Muscle of back (tissue), 11 donors: ENCODE data around the gene C5orf15. TPM values are rescaled to one million over a fixed set of nuclear protein-coding genes. Genes with fewer than 3 reads are reported as not detected.

ENCODE experiments used
- DNase-seq, 3 donors: peaks; one replicate each; pipeline versions ENCODE4 v3.0.0 to v3.0.0-alpha.2; 2013
- polyA plus RNA-seq, 10 donors: library from polyadenylated mRNA; unstranded; fragments of 120-200 nt; gene quantifications; one replicate each; pipeline ENCODE4 v1.2.1, GENCODE V29; 2013; ENCODE audit not compliant: insufficient read length in 10 of 10

Gene C5orf15
- polyA plus RNA-seq, 10 donors: 57.3 to 71.5 (median 63.7) TPM

DNA sequence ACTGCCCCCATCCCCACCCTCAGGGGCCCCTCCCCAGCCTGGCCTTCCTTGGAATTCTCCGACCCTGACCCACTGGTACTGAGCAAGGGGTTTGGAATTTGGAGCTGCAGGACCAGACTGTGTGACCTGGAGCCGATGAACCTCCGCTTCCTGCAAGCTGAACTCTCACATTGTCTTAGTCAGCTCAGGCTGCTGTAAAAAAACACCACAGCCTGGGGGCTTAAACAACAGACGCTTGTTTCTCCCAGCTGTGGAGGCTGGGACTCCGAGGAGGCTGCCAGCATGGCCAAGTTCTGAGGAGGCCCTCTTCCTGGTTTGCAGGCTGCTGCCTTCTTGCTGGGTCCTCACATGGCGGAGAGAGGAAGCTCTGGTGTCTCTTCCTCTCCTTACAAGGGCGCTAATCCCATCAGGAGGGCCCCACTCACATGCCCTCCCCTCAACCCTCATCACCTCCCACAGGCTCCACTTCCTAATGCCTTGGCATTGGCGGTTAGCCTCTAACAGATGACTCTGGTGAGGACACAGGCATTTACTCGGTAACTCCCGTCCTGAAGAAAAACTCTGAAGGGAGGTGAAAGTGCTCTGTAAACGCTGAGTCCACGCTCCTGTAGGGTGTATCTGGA lies 42.4 kb downstream of the C5orf15 start:
- DNase-seq: no peak

DNA sequence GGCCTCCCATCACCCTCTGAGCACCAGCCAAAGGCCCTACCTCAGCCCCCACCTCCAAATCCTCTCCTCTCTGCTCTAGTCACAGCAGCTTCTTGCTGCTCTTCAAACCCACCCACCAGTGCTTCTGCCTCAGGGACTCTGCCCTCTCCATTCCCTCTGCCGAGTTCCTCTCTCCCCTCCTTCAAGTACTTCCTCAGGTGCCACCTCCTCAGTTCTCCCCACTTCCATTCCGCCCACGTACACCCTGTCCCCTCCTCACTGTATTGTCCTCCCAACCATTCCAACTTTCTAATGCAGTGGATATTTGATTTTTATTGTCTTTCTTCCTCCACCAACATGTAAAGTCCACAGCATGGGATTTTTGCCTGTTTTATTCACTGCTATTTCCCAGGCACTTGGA lies 43.2 kb downstream of the C5orf15 start:
- no peak for DNase-seq

DNA sequence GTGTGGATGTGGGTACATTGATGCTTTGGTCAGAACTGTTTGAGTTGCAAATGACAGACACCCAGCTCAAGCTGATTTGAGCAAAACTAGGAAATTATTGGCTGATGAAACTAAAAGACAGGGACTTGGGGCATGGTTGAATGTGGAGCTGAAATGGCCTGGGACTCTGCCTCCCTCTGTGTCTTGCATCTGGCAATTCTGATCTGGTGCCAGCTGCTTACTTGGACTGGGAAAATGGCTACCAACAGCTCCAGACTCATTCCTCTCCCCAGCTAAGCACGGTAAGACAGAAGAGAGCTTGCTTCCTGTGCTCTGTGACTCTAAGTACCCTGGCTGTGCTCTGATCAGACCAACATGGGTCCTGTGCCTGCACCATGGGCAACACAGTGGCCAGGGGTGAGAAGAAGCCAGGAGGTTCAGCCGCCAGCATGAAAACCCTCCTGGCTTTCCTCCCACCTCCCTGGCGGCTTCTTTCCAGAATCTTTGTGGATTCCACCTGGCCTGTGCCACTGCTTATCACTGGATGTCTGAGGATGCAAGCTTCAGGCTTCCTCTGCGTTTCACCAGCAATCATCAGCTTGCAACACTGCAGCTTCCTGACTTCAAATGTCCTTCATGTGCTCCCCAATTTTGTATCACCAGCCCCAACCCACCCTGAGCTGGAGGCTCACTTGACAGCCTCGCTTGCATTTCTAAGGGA lies 44.1 kb downstream of the C5orf15 start:
- no peak for DNase-seq

DNA sequence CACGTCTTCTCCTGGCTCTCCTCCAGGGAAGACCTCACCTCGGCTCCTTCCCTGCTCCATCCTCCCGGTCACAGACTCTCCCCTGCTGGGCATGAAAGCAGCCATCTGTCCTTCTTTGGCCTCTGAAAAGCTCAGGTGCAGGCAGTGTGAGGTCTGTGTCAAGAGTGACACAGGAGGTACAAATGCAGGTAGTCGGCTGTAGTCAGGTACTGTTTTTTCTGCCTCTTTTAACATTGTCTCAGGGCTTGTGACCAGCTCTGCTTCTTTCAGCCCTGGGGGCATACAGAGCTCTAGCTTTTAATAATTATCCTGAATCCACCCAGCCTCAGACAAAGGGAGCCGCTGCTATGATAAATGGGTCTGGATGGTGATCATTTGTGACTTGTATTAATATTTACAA lies 46.4 kb downstream of the C5orf15 start:
- DNase-seq: no peak

DNA sequence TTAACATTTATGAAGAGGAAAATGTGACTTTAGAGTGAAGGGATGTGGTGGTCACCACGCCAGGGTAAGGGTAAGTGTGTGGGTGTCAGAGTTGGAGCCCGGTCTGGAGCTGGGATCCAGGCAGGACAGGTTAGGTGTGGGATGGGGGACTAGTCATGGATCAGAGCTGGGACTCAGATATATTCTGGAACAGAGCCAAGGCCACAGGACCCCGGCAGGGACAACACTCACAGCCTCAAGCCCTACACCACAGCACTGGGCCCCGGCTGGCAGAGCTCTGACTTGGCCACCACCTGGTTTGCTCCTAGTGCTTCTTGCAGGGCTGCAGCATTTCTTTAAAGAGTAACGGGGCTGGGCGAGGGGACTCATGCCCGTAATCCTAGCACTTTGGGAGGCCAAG lies 47.4 kb downstream of the C5orf15 start:
- no peak for DNase-seq

DNA sequence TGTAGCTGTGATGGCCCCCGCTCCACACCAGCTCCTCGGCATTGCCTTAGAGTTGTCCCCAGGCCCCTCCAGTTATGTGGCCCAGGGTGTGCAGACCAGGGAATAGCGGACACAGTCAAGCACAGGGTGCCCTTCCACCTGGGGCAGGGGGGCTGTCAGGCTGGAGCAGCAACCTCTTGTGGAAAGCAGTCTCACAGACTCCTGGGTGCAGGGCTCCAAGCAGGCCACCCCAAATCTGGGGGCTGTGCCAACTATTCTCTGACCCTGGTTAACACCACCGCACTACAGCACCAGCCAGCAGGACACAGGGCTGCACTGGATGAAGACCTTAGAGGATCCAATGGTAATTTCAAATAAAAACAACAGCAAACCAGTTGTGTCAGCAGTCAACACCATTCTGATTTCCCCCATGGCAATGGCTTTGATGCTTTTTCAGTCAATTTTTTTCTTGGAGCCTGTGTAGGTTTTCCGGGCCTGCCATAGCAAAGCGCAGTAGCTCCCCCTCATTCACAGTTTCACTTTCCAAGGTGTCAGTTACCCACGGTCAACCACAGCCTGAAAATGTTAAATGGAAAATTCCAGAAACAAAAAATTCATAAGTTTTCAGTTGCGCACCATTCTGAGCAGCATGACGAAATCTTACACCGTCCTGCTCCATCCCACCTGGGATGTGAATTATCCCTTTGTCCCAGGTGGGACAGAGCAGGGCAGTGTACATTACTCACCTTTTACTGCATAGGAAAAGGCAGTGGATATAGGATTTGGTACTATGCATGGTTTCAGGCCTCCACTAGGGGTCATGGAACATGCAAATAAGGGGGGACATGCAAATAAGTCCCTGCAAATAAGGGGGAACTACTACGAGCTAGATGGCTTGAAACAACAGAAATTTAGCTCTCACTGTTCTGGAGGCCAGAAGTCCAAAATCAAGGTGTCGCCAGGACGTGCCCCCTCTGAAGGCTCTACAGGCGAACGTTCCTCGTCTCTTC lies 49.0 kb downstream of the C5orf15 start:
- no peak for DNase-seq

DNA sequence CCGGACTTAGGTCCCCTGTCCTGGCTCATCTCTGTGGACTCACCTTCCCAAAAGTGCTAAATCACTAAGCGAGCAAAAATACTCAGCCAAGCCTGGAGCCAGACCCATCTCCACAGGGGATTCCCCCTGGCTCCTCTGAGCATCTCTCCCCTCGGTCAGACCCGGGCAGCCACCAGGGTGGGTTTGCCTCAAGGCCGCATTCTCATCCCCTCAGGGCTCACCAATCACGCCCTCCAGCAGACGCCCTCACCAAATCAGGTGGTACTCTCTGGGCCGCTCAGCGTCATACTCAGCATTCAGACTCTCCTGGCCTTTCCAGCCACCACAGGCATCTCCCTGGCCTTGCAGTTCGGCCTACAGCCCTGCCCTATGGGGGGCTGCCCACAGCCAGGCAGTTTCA lies 49.7 kb downstream of the C5orf15 start:
- DNase-seq: no peak

DNA sequence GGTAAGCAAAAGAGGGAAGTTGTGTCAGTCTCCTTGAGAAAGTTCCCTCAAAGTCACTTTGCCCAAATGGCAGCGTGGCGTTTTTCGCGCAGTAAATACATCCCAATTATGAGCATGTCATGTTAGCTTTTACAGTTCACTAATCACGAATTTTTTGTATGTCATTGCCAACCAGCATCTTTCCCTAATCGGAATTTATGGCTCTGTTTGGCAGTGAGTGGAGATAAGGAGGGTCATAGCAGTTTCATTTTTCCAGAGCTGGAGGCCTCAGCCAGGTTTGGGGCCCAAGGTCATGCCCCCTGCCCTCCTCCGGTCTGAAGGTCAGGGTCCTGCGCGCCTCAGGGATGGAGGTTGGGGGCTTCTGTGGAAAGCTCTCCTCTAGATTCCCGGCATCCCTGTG lies 50.1 kb downstream of the C5orf15 start:
- no peak for DNase-seq

DNA sequence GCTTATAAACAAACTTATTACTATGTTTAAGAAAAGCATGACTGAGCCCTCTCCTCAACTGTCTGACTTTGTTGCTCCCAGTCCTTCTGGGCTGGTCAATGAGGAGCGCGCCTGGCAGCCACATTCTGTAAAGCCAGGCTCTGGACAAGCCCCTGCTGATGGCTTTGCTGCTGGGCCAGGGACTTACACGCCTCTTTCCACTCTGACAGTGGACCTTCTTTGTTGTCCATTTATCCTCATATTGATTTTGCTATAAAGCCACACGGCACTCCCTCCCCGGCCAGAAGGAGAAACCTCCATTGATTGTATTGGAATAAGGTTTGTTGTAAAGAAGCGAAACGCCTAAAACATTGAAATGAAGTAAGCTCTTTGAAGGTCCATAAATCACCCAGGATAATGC lies 50.6 kb downstream of the C5orf15 start:
- DNase-seq: no peak

DNA sequence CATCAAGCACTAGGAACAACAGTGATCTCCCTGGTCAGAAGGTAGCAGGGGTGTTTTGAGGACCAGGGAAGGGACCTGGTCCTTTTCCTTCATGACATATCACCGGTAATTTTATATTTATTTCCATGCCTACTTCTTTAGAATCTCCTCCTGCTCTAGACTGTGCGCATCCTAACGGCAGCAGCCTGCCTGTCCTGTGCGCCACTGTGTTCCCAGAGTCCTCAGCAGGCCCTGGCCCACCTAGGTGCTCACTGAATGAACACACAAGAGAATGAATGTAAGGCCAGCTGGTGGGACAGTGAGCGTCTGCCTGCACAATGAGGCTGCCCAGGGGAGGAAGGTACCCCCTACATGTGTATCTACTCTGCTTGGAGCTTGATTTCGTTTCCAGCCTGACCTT lies 51.5 kb downstream of the C5orf15 start:
- DNase-seq: no peak

DNA sequence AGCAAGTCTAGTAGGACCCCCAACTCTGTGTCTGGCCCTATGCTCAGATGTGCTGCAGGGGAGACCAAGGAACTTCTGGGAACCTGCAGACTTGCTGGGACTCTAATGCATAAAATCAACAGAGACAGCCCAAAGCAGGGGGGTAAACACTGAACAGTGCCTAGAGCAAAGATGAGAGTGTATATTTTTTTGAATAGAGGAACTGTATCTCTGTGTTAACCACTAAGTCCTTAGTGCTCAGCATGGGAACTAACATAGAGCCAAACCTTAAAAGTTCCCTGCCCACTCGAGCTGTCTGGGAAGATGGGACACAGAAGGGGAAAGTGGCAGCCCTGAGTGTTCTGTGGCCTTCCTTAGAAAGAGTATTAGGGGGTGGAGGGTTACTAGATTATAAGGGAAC lies 51.9 kb downstream of the C5orf15 start:
- DNase-seq: no peak

DNA sequence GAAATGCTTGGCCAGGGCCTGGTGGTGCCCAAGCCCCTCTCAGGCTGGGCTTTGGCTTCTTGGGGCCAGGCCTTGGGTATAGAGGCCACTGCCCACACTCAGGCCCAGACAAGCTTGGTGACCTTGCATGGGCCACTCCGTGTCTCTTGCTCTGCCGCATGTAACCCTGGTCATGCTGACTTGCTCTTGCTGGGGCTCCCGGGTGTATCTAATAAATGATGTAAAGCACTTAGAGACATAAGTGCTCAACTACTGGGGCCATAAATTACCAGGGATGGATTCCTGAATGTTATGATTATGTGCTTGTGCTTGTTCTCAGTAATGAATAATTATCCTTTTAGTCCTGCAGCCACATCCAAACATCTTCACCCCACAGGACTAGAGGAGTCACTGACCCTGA lies 54.0 kb downstream of the C5orf15 start:
- no peak for DNase-seq

DNA sequence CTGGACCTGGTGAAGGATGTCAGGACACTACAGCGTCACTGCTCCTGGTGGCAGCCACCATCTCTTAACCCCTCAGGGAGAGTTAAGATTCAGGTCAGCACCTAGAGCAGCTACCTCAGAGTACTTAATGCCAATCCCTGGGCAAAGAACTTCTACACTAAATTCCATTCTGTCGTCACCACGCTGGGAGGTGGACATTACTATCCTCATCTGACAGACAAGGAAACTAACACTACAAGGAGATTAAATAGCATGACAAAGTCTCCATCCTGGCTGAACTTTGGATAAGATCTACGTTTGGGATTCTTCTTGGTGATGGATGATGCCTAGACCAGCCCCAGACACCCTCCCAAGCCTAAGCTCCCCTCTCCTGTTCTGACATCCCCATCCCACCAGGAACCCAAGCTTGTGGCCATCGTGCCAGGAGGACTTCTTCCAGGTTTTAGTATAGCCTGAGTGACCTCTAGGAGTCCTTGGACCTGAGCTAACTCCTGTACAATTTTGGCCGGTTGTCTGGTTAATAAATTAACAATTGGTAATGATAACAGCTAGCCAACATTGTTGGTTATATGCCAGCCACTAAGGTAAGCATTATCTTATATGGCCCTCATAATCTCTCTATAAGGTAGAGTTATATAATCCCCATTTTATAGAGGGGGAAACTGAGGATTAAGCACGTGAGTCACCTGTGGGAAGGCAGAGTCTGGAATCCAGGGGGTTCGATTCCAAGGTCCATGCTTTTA lies 54.8 kb downstream of the C5orf15 start:
- DNase-seq: no peak

DNA sequence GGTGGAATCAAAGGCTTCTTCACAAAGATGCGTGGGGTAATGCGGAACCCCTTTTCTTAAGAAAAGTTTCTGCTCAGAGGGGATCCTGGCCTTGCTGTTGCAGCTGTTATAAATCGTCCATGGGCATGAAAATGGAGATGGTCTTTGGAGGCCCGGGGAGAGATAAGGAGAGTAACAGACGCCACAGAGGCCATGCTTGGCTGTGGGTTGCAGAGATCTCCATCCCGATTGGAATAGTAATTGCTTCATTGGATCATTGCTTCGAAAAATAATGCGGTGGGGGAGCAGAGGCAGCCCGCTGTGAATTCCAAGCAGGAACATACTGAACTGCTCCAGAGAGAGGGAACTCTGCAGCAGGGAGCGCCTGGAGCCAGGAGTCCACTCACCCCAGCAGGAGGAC lies 55.5 kb downstream of the C5orf15 start:
- DNase-seq: no peak

DNA sequence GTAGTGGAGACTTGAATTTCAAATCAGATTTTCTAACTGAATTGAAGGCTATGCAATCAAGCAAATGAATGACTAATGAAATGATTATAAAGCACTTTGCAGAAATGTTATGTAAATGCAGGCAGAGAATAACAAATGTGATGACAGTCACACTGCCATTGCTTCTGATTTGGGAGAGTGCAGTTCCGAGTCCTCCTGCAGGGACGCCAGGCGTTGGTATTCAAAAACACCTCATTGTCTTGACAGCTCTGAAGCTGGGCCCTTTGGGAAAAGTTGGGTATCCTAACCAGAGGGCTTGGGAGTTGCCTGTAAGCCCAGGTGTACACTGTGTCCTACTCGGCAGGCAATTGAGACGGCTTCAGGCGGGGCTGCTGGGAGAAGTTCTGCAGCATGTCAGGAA lies 57.9 kb downstream of the C5orf15 start:
- DNase-seq: no peak

DNA sequence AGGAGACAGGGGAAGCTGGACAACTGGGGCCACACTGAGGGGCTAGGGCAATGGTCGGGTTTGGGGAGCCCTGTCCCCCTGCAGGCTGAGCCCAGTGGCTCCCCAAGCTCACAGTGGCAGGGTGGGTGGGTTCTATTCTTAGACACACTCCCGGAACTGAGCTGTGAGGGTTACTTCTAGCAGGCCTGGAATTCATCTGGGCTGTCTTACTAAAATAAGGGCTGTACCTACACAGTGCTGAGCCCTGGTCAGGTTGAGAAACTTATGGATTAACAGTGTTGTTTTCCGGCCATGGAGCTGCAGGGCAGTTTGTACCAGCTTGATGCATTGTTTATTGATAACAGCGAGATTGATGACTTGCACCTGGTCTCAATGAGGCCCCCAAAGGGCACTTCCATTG lies 58.8 kb downstream of the C5orf15 start:
- DNase-seq: no peak

DNA sequence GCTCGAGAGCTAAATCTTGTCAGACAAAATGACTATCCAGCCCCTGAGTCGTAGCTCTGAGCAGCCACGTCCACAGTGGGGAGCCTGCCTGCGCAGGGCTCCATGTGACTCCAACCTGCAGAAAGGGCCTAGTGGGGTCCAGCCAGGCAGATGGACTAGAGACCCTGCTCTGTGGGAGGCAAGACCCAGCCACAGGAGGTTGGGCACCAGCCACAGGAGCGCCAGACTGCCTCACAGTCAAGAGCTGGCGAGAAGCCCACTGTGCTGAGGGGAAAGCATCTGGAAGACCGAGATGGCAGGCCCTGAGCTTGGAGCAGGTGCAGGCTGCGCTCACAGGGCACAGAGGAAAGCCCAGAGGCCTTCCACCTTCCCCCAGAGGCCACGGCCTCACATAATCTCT lies 61.4 kb downstream of the C5orf15 start:
- peak; percentile 31 to 43 (median 38) for DNase-seq

DNA sequence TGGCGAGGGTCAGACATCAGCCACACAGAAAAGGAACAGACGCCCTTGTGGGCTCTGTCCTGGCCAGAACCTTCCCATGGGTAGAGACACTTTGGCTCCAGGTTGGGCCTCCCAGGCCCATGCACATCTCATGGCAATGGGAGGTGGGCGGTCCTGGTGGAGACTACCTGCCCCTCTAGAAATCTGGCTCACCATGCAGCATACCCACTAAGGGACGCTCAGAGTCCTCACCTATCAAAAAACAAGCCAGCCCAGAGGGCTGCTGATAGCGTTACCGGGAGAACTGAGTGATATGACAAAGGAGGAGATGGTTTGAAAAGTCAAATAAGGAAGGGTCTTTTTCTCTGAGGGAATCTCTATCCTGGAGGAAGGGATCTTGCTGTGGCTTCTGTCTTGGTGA lies 62.1 kb downstream of the C5orf15 start:
- no peak for DNase-seq
